ENCODE data around the gene NBPF9.
"Not testable (repeated sequence)": the region's sequence is repeated elsewhere in the genome, so short reads cannot be mapped to it uniquely, and the experiment has no call there.

DNA sequence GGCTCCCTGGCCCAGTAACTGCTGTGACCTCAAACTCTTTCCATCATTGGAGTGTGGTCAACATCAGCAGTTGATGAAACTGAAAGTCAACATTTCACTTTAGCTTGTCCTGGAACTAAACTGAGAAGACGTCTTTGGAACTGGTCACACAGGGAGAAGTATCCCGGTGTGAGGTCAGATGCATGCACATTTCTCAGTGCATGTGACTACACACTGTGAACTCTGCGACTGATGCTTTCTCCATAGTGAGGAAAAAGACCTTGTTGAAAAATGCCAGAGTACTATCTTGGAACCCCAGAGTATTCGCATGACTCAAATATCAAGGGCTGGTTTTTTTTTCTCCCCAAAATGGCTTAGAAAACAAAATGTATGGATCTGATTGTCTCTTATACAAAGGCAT, 46.6 kb upstream of the NBPF9 start:
- TF ChIP-seq, protein P1, sequence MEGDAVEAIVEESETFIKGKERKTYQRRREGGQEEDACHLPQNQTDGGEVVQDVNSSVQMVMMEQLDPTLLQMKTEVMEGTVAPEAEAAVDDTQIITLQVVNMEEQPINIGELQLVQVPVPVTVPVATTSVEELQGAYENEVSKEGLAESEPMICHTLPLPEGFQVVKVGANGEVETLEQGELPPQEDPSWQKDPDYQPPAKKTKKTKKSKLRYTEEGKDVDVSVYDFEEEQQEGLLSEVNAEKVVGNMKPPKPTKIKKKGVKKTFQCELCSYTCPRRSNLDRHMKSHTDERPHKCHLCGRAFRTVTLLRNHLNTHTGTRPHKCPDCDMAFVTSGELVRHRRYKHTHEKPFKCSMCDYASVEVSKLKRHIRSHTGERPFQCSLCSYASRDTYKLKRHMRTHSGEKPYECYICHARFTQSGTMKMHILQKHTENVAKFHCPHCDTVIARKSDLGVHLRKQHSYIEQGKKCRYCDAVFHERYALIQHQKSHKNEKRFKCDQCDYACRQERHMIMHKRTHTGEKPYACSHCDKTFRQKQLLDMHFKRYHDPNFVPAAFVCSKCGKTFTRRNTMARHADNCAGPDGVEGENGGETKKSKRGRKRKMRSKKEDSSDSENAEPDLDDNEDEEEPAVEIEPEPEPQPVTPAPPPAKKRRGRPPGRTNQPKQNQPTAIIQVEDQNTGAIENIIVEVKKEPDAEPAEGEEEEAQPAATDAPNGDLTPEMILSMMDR (conservative IDR thresholded peaks at IDR 0.05; ENCODE audit: low read depth, low read length) = not testable (repeated sequence)
- not testable (repeated sequence) for TF ChIP-seq MAZ (IDR thresholded peaks at IDR 0.05; ENCODE audit: borderline replicate concordance, low read depth, low read length); CEBPB (IDR thresholded peaks at IDR 0.05; ENCODE audit: low read depth, low read length); RAD21 (IDR thresholded peaks at IDR 0.05; ENCODE audit: low read length); POLR2A (IDR thresholded peaks at IDR 0.05; ENCODE audit: low read depth, low read length); FOS (IDR thresholded peaks at IDR 0.05; ENCODE audit: low read depth, low read length); RFX5 (IDR thresholded peaks at IDR 0.05; ENCODE audit: low read depth, low read length); SMC3 (IDR thresholded peaks at IDR 0.05; ENCODE audit: low read depth, low read length)
- TF ChIP-seq, protein P2, sequence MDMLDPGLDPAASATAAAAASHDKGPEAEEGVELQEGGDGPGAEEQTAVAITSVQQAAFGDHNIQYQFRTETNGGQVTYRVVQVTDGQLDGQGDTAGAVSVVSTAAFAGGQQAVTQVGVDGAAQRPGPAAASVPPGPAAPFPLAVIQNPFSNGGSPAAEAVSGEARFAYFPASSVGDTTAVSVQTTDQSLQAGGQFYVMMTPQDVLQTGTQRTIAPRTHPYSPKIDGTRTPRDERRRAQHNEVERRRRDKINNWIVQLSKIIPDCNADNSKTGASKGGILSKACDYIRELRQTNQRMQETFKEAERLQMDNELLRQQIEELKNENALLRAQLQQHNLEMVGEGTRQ (IDR thresholded peaks at IDR 0.05; ENCODE audit: low read depth, low read length) = not testable (repeated sequence)
